IgD-negative memory B cell (primary cell): ENCODE measurements around the gene GATAD1. TPM values are rescaled to one million over a fixed set of nuclear protein-coding genes. Genes with fewer than 3 reads are reported as not detected.
"Not testable (repeated sequence)": the region's sequence is repeated elsewhere in the genome, so short reads cannot be mapped to it uniquely, and the experiment has no call there.

Experiments used
- H3K27ac Mint-ChIP-seq, 3 donors: one replicate each; pipeline ENCODE4 v1.8.0; 2020 to 2022; ENCODE audit warnings: mild to moderate bottlenecking in 3 of 3, mixed read lengths in 3 of 3, moderate library complexity in 1 of 3
- H3K27me3 Mint-ChIP-seq: one replicate; pipeline ENCODE4 v1.8.0; 2021; ENCODE audit warnings: mixed read lengths
- H3K36me3 Mint-ChIP-seq: one replicate; pipeline ENCODE4 v1.8.0; 2020; ENCODE audit warnings: mild to moderate bottlenecking, mixed read lengths
- H3K4me1 Mint-ChIP-seq, 3 donors: one replicate each; pipeline ENCODE4 v1.8.0; 2020 to 2022; ENCODE audit warnings: mixed read lengths in 3 of 3, mild to moderate bottlenecking in 1 of 3
- H3K4me3 Mint-ChIP-seq, 4 donors: one replicate each; pipeline ENCODE4 v1.8.0; 2020 to 2022; ENCODE audit warnings: mild to moderate bottlenecking in 4 of 4, mixed read lengths in 4 of 4, moderate library complexity in 3 of 4
- H3K9me3 Mint-ChIP-seq, 3 donors: one replicate each; pipeline ENCODE4 v1.8.0; 2020 to 2021; ENCODE audit warnings: mixed read lengths in 3 of 3, mild to moderate bottlenecking in 1 of 3
- polyA plus RNA-seq: library from polyadenylated mRNA; unstranded; fragments of 300-500 nt; fragmentation: Illumina TruSeq; gene quantifications from one replicate; pipeline ENCODE4 v1.2.3, GENCODE V29; 2021

GATAD1 gene
- polyA plus RNA-seq, 1 donor from 2014 or later: 19.0 TPM

DNA sequence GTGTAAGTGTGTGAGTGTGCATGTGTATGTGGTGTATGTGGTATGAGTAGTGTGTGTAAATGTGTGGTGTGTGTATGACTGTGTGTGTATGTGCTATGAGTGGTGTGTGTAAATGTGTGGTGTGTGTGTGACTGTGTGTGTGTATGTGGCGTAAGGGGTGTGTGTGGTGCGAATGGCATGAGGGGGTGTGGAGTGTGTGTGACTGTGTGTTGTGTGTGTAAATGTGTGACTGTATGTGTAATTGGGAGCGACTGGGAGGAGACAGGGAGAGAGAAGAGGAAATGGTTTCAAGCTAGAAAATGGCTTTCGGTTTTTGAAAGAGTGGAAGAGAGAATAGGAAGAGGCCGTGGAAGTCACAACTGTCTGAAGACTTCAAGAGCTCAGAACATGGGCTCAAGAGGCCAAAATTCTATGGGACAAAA is 23.6 kb upstream of the GATAD1 start:
- Mint-ChIP-seq H3K4me1 (peaks cover 0 to 9% (median 3%) of the 10 kb centered on the region in 3 donors), H3K27ac (peak overlapping the region in 1 of 3 donors; percentile 16), H3K4me3 (peak overlapping the region in 2 of 4 donors; percentile 23 to 45), H3K27me3 (peaks cover 2% of the 10 kb centered on the region), H3K36me3 (no peaks in the 10 kb centered on the region), H3K9me3 (no peaks in the 10 kb centered on the region)

DNA sequence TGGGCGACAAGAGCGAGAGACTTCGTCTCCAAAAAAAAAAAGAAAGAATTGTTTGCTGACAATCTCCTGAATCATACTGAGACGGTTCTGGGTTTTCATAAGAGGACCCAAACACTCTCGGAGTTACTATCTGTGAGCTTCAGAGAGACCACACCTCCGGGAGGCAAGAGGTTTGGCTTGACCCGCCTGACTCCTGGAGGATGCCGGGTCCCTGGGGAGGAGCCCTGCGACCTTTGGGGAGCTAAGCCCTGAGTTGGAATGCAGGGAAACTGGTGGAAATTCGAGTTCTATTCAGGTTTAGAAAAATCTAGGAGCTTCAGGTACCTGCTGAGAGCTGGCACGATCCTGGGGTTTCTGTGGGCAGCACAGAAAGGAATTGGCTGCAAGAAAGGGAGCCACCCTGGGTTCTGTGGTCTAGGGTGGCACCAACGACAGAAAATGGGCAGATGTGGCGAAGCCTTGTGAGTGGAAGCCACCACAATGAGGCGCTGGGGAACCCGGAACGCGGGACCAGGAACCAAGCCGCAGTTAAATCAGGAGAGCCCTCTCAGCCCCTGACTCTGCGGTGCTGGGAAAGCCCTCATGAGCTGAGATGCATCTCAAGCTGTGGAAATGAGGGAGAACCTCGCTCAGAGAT is 21.9 kb upstream of the GATAD1 start:
- peaks cover 0 to 1% (median 0%) of the 10 kb centered on the region in 3 donors for H3K9me3 Mint-ChIP-seq
- peaks cover 2% of the 10 kb centered on the region for H3K27me3 Mint-ChIP-seq
- peak overlapping the region in 2 of 4 donors; percentile 23 to 88 for H3K4me3 Mint-ChIP-seq
- H3K4me1 Mint-ChIP-seq: peaks cover 0 to 13% (median 3%) of the 10 kb centered on the region in 3 donors
- no peak overlapping the region for H3K27ac Mint-ChIP-seq
- H3K36me3 Mint-ChIP-seq: no peaks in the 10 kb centered on the region

DNA sequence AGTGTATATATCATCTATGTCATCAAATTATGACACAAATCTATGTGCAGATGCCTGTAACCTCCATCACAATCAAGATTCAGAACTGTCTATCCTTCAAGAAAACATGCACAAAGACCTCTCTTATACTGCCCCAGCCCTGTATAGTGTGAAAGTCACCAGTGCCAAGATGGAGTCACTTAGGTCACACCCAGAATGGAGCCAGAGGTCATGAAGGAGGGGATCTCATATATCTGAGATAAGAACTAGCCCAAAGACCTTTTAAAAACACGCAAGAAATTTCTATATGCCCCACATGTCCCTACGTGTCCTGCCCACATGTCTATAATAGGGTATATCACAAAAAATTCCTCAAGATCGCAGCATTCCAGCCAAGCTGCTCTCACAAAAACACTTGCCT is 20.1 kb upstream of the GATAD1 start:
- no peak overlapping the region for H3K27ac Mint-ChIP-seq
- no peak overlapping the region for H3K4me3 Mint-ChIP-seq
- H3K4me1 Mint-ChIP-seq: peaks cover 0 to 13% (median 3%) of the 10 kb centered on the region in 3 donors
- H3K9me3 Mint-ChIP-seq: peaks cover 0 to 1% (median 0%) of the 10 kb centered on the region in 3 donors
- H3K36me3 Mint-ChIP-seq: no peaks in the 10 kb centered on the region
- peaks cover 1% of the 10 kb centered on the region for H3K27me3 Mint-ChIP-seq

DNA sequence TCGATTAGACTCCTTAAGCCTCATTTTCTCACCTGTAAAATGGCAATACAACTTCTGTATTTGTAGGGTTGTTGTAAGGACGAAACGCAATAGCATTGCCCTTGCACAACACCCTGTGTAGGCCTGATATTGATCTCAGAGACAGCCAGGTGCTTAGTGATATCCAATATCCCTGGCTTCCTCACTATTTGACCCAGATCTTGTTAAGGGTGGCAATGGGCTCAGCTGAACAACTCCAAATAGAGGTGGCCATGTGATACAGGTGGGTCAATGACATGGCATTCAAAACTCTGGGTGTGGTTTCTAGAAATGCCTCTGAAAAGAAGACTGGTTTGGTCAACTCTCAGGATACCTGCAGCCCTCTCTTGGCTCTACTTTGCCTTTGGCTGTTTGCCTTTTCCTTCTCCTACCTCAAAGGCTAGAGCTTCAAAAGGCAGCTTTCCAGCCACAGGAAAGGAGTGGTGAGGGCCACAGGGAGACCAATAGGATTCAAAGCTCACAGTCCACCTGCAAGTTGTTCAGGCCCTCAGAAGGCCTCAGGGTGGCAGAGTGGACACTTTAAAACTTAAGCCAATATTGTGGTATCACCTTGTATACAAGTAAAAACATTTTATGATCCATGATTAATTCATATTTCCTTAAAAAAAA is 14.9 kb upstream of the GATAD1 start:
- Mint-ChIP-seq H3K4me3 (no peak overlapping the region), H3K27me3 (no peaks in the 10 kb centered on the region), H3K9me3 (peaks cover 0 to 1% (median 0%) of the 10 kb centered on the region in 3 donors), H3K27ac (no peak overlapping the region), H3K36me3 (no peaks in the 10 kb centered on the region), H3K4me1 (peaks cover 0 to 4% (median 0%) of the 10 kb centered on the region in 3 donors)

DNA sequence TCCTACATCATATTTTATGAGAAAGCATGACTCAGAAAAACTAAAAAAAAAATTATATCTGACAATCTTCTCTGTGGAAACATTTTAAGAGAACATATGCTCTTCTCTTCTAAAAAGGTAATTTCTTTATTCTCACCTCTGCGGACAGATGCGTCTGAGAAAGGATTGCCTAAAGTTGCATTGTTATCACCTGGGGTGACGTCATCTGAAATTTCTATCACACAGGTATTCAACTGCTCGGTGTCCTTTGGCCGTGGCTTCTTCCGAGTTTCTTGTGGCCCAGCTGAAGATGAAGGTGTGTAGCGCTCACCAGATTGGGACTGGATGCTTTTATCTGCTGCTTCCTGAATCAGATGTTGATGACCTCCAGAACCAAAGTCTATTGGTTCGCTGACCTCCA is 14.3 kb upstream of the GATAD1 start:
- Mint-ChIP-seq H3K4me3 (no peak overlapping the region), H3K27me3 (no peaks in the 10 kb centered on the region), H3K36me3 (no peaks in the 10 kb centered on the region), H3K4me1 (peaks cover 0 to 4% (median 0%) of the 10 kb centered on the region in 3 donors), H3K9me3 (peaks cover 0 to 1% (median 0%) of the 10 kb centered on the region in 3 donors), H3K27ac (no peak overlapping the region)

DNA sequence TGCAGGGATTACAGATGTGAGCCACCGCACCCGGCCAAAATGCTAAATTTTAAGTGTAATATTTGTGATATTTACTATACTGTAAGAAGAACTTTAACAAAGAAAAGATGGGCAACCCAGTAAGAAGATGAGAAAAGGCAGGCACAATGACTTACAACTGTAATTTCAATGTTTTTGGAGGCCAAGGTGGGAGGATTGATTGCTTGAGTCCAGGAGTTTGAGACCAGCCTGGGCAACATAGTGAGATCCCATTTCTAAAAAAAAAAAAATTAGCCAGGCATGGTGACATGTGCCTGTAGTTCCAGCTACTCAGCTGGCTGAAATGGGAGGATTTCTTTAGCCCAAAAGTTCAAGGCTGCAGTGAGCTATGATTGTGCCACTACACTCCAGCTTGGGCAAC is 11.7 kb upstream of the GATAD1 start:
- H3K4me3 Mint-ChIP-seq: no peak overlapping the region
- no peaks in the 10 kb centered on the region for H3K9me3 Mint-ChIP-seq
- H3K27me3 Mint-ChIP-seq: no peaks in the 10 kb centered on the region
- no peaks in the 10 kb centered on the region for H3K36me3 Mint-ChIP-seq
- H3K4me1 Mint-ChIP-seq: peaks cover 0 to under 1% (median 0%) of the 10 kb centered on the region in 3 donors
- H3K27ac Mint-ChIP-seq: no peak overlapping the region

DNA sequence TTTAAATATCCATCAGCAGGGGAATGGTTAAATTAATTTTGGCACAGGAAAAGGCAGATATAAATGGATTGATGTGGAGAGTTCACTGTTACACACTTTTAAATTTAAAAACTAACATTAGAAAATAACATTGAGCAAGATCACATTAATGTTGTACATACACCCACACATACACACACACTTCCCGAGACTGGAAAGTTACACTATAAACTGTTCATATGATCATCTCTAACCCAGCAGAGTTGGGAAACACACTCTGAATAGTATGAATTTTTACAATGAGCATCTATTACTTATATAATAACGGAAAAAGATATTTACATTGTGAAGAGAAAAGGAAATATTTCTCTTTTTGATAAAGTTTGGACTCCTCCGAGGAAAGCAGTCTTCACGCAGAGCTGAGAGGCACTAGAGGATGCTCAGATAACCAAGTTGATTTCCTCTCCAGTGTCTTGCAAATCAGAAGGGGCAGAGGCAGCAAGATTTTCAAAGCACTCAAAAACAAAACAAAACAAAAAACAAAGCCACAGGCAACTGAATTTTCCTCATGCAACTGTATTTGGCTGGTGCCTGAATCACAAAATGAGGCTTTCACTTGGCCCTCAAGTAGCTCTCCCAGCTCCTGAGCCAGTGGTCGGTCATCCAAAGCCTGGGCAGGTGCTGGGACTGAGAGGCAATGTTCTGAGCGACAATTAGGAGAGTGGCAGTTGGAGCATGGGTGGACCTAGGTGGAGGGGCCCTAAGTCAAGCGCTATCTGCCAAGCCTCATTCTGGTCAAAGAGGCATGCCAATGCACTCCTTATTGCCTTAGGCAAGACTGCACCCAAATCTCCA is 10.5 kb upstream of the GATAD1 start:
- Mint-ChIP-seq H3K4me3 (no peak overlapping the region), H3K27ac (no peak overlapping the region), H3K36me3 (no peaks in the 10 kb centered on the region), H3K27me3 (no peaks in the 10 kb centered on the region), H3K9me3 (no peaks in the 10 kb centered on the region), H3K4me1 (peaks cover 0 to 2% (median 0%) of the 10 kb centered on the region in 3 donors)

DNA sequence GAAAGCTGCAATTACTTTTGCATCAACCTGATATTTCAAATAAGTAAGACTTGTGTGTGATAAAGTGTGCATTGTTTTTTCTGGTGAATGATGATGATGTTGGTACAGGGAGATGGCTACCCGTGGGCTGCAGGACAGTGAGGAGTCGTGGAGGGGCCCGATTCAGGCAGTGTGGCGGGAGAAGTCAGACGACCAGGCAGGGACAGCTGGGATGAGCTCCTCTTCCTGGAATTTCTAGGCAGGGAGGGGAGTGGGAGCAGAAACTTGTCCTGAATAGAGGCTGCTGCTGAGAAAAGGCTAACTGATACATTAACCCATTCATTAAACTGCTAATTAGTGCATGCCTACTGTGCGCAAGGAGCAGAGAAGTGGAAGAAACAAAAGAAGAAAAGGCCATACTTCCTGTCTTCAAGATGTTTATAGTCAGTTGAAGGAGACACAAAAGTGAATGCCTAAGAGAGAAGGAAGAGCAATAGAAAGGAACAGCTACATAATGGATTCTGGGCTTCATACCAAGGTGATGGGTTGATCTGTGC is 9.3 kb upstream of the GATAD1 start:
- Mint-ChIP-seq H3K4me3 (no peak overlapping the region), H3K27me3 (no peaks in the 10 kb centered on the region), H3K4me1 (peaks cover 0 to 4% (median 1%) of the 10 kb centered on the region in 3 donors), H3K36me3 (no peaks in the 10 kb centered on the region), H3K9me3 (peaks cover 0 to 2% (median 0%) of the 10 kb centered on the region in 3 donors), H3K27ac (no peak overlapping the region)

DNA sequence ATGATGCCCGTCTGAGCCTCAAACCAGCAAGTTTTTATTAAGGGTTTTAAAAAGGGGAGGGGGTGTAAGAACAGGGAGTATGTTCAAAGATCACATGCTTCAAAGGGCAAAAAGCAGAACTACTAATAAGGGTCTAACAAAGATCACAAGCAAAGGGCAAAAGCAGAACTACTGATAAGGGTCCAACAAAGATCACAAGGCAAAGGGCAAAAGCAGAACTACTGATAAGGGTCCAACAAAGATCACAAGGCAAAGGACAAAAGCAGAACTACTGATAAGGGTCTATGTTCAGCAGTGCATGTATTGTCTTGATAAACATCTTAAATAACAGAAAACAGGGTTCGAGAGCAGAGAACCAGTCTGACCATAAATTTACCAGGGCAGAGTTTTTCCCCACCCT is 4.6 kb upstream of the GATAD1 start:
- H3K9me3 Mint-ChIP-seq, H3K4me1 Mint-ChIP-seq, H3K36me3 Mint-ChIP-seq, H3K27me3 Mint-ChIP-seq, H3K27ac Mint-ChIP-seq: not testable (repeated sequence)
- H3K4me3 Mint-ChIP-seq: peak overlapping the region in 1 of 4 donors; percentile 57

DNA sequence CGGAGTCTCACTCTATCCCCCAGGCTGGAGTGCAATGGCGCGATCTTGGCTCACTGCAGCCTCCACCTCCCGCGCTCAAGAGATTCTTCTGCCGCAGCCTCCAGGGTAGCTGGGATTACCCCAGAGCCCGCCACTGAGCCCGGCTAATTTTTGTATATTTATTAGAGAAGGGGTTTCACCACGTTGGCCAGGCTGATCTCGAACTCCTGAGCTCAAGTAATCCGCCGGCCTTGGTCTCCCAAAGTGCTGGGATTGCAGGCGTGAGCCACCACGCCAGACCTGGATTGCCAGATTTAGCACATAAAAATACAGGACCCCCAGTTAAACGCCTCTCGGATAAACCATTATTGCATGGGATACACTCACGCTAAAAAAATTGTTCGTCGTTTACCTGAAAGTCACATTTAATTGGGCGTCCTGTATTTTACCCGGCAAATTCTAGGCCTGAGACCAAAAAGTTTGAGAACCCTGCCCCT is 375 bp upstream of the GATAD1 start:
- Mint-ChIP-seq H3K4me1 (peaks cover 8 to 10% (median 10%) of the 10 kb centered on the region in 3 donors), H3K27ac (peak overlapping the region; percentile 96 to 98 (median 98)), H3K36me3 (peaks cover 5% of the 10 kb centered on the region), H3K4me3 (peak overlapping the region; percentile 84 to 100 (median 94)), H3K27me3 (no peaks in the 10 kb centered on the region), H3K9me3 (peaks cover 0 to 2% (median 0%) of the 10 kb centered on the region in 3 donors)

DNA sequence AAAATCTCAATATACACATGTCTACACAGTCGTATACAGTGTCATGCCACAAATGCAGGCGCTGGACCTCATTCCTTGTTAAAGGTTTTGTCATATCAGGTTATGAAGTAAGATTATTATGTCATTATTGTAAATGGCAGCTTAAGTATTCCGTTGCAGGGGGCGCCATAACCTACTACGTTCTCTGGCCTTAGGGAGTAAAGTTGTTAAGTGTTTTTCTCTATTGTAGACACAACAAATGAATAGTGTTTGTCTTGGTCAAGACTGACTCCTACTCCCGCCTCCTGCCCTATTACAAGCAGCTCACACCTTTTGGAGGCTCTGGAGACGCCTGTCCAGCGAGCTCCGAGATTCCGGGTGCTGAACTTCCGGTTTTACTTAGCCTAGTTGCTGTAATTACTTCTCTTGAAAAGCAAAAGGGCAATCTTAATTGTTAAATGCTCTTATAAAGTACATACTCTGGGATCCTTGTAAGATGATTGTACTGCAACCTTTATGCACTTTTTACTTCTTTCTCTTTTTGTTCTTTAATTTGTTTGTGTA is 994 bp downstream of the GATAD1 start:
- H3K27me3 Mint-ChIP-seq: no peaks in the 10 kb centered on the region
- peaks cover 7 to 10% (median 8%) of the 10 kb centered on the region in 3 donors for H3K4me1 Mint-ChIP-seq

DNA sequence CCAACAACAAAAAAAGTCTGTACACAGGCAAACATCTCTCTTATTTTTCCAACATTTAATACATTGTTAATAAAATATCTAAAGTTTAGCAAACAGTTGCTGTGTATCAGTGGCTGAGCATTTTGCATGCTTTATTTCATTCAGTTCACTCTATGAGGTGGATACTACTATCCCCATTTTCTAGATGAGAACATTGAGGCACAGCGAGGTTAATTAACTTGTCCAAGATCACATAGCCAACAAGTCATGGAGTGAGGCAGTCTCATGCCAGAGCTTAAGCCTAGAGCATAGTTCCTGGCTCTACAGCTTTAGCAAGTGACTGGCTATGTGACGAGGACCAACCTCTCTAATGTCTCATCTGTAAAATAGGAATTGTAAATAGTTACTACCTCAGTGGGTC is 4.4 kb downstream of the GATAD1 start:
- Mint-ChIP-seq H3K27ac (no peak overlapping the region), H3K27me3 (no peaks in the 10 kb centered on the region), H3K9me3 (no peaks in the 10 kb centered on the region), H3K36me3 (peaks cover 7% of the 10 kb centered on the region), H3K4me1 (peaks cover 5 to 10% (median 7%) of the 10 kb centered on the region in 3 donors), H3K4me3 (no peak overlapping the region)

More for the DNA sequence above, 994 bp downstream of the GATAD1 start:
- Mint-ChIP-seq H3K9me3 (no peaks in the 10 kb centered on the region), H3K4me3 (peak overlapping the region; percentile 84 to 100 (median 97)), H3K36me3 (peaks cover 5% of the 10 kb centered on the region), H3K27ac (peak overlapping the region; percentile 96 to 98 (median 98))

DNA sequence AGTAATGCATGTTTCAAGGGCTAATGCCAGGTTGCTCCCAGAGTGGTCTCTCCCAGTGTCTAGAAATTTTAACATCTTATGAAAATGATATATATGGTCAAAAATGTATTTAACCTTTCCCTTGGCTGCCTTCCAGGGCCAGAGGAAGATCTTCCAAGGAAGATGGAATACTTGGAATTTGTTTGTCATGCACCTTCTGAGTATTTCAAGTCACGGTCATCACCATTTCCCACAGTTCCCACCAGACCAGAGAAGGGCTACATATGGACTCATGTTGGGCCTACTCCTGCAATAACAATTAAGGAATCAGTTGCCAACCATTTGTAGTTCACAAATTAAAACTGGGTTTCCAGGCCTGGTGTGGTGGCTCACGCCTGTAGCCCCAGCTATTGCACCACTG is 9.0 kb downstream of the GATAD1 start:
- no peaks in the 10 kb centered on the region for H3K4me1 Mint-ChIP-seq
- peaks cover 3% of the 10 kb centered on the region for H3K36me3 Mint-ChIP-seq
- H3K27me3 Mint-ChIP-seq: no peaks in the 10 kb centered on the region
- H3K27ac Mint-ChIP-seq: no peak overlapping the region
- no peaks in the 10 kb centered on the region for H3K9me3 Mint-ChIP-seq
- H3K4me3 Mint-ChIP-seq: no peak overlapping the region

DNA sequence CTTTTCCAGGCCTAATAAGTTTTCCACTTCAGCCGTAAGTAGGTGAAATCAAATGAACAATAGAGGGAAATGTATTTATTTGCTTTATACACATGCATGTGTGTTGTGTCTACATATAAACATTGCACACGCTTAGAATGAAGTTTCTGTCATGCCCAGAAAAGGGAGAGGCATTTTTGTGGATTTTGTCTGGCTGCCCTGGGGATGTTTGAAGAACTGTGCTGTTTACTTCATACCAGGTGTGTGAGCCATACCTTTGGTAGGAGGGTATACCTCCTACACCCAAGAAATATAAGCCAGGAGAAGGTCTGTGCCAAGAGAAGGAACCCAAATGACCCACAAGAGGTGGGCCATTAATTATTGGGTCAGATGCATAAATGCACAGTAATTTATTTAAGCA is 12.8 kb downstream of the GATAD1 start:
- peaks cover 0 to 4% (median 2%) of the 10 kb centered on the region in 3 donors for H3K4me1 Mint-ChIP-seq

More for the DNA sequence above, 12.8 kb downstream of the GATAD1 start:
- Mint-ChIP-seq H3K27ac (no peak overlapping the region), H3K36me3 (peaks cover 3% of the 10 kb centered on the region), H3K9me3 (no peaks in the 10 kb centered on the region), H3K4me3 (no peak overlapping the region), H3K27me3 (no peaks in the 10 kb centered on the region)
